GM21447 (cell line): ENCODE data around the gene PDXDC1.
"Not testable (repeated sequence)": the region's sequence is repeated elsewhere in the genome, so short reads cannot be mapped to it uniquely, and the experiment has no call there.

Experiments used
- ATAC-seq: cut with Tn5 transposase; IDR thresholded peaks from one replicate; pipeline ENCODE4 v1.9.1; 2021; ENCODE audit not compliant: unreplicated experiment

PDXDC1 gene

DNA sequence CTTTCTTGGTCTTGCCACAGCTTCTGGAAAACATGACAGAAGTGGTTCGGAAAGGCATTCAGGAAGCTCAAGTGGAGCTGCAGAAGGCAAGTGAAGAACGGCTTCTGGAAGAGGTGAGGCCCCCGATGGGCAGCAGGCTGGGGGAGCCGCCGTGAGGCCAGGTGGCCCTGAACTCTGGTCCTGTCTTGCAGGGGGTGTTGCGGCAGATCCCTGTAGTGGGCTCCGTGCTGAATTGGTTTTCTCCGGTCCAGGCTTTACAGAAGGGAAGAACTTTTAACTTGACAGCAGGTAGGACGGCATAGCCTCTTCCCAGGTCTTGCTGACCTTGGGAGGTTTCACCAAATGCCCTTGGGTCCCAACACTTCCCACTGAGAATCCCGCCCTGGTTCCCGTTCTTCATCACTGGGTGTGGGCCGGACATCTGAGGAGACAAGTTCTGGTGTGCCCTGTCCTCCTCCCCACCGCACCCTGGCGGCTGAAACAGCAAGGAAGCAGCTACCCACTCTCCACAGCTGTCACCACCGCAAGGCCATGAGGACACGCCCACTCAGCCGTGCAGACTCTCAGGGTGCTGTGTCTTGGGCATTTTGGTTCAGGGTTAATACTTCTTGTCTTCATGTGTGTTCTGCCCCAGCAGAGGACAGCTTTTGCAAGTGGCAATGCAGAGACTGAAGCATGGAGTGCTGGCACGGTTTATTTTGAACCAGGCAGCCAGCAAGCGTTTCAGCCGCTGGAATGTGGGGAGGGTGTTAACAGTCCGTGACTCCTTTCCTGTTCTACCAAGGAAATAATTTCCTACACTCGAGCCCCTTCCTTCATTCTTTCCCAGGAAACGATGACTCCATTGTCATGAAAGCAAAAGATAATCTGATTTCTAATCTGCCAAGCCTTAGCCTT lies 59.7 kb downstream of the PDXDC1 start:
- no peak for ATAC-seq

DNA sequence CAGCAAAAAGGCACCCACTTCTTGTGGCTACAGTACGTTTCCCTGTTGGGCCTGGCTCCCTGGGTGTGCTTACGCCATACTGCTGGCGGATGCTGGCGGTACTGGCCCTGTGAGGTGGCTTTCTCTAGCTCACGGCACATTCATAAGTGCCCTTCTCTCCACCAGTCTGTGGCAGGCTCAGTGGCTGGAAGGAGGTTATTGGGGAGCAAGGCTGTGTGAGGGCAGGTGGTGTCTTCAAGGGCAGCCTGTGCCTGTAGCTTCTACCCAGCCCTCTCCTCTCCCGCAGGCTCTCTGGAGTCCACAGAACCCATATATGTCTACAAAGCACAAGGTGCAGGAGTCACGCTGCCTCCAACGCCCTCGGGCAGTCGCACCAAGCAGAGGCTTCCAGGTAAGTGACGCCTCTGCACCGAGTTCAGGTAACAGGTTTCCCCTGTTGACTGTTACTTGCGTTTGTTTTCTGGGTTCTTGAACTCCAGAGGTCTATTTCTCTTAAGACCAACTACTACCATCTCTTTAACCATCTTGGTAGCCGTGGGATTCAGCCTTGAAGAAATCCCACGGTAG lies 60.4 kb downstream of the PDXDC1 start:
- ATAC-seq, result no peak

DNA sequence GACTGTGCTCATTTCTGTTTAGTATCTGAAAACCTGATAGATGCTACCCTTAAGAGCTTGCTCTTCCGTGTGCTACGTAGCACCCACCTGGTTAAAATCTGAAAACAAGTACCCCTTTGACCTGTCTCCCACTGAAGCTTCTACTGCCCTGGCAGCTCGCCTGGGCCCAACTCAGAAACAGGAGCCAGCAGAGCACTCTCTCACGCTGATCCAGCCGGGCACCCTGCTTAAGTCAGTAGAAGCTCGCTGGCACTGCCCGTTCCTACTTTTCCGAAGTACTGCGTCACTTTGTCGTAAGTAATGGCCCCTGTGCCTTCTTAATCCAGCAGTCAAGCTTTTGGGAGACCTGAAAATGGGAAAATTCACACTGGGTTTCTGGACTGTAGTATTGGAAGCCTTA lies 62.2 kb downstream of the PDXDC1 start:
- no peak for ATAC-seq

DNA sequence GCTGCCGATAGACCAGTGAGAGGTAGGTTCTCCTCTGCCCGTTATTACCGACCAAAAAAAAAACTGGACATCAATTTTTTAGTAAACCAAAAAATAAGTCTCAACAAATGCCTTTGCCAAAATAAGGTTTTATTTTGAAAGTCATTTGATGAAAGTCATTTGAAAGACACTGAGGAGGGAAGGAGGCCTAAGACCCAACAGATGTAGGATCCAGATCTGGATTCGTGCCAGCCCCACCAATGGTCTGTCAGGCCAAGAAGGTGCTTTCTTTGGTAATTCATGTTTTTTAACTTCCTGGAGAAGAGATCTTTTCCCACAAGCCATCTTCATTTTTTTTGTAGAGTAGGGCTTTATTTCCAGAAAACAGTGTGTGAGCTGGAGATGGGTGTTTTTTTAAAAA lies 62.9 kb downstream of the PDXDC1 start:
- no peak for ATAC-seq

DNA sequence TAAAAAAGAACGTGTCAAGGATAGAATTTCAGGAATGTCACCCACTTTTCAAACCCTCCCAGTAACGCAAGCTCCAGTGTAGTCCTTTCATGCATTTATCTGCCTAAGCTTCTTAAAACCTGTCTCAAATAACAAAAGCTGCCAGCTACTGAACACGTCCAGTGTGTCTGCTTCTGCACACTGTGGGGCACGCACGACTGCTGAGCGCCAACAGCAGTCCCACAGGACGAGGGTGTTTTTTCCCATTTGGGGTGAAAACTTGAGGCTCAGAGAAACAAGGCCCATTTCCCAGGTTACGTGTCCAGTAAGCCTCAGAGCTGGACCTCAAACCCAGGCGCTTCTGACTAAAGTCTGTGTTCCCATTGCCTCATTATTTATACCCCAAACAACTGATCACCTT lies 63.9 kb downstream of the PDXDC1 start:
- ATAC-seq, result no peak

DNA sequence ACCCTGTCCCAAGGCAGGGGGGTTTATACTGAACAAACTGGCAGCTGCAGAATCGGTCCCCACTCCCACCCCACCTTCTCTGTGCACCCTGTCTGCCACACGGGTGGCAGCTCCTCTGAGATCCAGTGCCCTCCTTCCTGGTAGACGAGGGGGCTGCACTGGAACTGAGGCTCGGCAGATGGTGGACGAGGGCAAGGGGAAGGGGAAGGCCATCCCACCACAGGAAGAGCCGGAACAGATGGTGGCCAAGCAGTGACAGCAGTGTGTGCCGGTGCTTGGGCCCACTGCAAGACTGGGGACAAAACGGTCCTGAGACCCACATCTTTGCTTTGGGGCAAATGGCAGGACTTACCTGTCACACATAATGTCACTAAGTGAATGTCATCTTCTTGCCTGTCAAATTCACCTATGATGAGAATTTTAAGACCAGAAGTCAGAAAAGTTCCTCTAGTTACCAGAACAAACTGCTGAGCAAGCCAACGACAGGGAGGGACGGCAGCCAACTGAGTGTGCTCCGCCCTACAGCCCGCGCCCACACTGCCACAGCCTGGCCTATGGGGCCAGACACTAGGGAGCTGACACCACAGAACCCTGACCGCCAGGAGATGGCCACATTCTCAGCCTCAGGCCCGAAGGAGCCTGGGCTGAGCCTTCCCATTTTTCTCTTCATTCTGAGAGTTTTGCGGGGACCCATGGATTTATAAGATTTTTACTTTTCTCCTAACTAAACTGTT lies 66.6 kb downstream of the PDXDC1 start:
- ATAC-seq, result no peak

DNA sequence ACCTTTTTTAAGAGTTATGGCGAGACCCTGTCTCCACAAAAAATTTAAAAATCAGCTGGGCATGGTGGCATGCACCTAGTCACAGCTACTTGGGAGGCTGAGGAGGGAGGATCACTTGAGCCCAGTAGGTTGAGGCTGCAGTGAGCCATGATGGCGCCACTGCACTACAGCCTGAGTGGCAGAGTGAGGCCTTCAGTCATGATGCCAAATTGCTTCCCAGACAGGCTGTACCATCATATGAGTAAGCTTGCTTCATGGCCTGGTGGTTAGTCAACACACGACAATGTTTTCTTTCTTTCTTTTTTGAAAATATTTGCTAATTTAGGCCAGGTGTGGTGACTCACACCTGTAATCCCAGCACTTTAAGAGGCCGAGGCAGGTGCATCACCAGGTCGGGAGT lies 68.5 kb downstream of the PDXDC1 start:
- ATAC-seq, result no peak

DNA sequence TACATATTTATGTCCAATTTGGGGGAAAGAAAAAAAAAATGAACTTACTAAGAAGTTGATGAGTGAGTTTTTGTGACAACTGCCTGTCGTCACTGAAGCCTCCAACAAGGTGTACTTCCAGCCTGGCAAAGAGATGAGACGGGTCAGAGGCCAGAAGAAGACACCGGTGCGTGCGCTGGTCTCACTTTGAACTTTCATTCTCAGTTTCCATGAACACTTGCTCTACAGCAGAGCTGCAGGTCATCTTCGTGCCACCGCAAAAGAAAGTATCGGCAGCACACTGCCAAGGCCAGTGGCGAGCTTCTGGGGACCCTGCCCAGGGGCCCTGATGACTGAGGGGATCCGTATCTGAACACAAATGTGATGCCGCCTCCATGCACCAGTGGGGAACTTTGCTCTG lies 69.5 kb downstream of the PDXDC1 start:
- no peak for ATAC-seq

DNA sequence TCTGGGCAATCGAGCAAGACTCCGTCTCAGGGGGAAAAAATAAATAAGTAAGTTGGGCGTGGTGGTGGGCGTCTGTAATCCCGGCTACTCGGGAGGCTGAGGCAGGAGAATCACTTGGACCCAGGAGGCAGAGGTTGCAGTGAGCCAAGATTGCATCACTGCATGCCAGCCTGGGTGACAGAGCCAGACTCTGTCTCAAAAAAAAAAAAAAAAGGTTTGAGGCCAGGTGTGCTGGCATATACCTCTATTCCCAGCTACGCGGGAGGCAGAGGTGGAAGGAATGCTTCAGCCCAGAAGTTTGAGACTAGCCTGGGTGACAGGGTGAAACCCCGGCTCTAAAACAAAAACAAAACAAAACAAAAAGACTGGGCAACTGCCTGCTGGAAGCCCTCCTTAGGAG lies 70.4 kb downstream of the PDXDC1 start:
- not testable (repeated sequence) for ATAC-seq

DNA sequence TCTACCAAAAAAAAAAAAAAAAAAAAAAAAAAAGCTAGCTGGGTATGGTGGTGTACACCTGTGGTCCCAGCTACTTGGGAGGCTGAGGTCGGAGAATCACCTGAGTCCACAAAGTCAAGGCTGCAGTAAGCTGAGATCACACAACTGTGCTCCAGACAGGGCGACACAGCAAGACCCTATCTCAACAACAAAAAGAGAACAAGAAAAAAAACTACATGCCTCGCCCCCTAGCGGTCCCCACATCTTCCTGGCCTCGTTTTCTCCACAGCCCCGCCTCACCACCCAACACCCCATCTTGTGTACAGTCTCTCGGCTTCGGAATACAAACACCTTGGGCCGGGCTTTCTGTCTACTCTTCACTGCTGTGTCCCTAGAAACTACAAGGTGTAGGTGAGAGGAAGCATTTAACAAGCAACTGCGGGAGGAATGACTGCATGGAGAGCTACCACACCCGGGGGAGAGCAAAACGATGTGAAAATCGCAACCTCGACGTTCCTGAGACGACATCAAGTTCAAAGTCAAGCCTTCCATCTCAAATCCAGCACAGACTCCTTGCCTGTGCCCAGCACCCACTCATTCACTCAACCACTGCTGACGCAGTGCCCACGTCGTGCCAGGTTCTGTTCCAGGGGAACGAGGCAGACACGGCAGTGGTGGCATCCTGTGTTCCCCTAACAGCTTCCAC lies 72.0 kb downstream of the PDXDC1 start:
- ATAC-seq, result no peak

DNA sequence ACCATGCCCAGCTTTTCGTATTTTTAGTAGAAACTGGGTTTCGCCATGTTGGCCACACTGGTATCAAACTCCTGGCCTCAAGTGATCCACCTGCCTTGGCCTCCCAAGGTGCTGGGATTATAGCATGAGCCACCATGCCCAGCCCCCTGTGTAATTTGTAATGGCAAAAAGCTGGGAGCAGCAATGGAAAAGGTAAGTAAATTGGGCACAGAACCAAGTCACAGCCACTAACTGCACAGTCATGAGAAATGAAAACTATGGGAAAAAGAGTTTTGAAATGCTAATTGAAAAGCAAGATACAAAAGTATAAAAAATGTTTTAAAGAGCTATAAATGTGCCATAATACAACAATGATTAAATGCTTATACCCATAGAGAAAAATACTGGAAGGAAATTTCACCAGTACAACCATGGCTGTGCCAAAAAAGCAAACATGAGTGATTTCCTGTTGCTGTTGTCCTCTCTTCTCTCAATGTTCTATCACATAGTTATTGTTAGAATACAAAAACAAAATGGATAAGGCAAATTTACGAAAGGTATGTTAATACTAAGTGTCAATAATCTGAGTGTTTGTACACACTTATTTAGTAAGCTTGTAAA lies 74.9 kb downstream of the PDXDC1 start:
- ATAC-seq, result no peak

DNA sequence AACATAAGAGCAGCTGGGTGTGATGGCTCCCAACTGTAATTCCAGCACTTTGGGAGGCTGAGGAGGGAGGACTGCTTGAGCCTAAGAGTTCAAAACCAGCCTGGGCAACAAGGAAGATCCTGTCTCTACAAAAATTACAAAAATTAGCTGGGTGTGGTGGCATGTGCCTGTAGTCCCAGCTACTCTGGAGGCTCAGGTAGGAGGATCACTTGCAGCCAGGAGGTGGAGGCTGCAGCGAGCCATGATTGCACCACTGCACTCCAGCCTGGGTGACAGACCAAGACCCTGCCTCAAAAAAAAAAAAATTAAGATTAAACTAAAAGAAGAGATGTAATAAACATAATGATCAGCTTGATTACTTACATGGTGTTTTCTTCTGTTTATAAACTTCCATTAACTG lies 75.6 kb downstream of the PDXDC1 start:
- not testable (repeated sequence) for ATAC-seq

DNA sequence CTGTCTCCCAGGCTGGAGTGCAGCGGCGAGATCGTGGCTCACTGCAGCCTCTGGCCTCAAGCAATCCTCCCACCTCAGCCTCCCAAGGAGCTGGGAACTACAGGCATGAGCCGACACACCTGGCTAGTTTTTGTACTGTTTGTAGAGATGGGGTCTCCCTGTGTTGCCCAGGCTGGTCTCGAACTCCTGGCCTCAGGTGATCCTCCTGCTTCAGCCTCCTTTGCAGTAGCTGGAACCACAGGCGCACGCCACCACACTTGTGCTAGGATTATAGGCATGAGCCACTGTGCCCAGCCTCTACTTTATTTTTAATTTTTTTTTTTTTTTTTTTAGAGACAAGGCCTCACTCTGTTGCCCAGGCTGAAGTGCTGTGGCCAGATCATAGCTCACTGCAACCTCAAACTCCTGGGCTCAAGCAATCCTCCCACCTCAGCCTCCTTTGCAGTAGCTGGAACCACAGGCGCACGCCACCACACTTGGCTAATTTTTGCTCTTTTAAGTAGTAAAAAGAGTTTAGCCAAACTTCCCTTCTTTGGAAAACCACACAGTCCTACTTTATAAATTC lies 76.6 kb downstream of the PDXDC1 start:
- no peak for ATAC-seq

DNA sequence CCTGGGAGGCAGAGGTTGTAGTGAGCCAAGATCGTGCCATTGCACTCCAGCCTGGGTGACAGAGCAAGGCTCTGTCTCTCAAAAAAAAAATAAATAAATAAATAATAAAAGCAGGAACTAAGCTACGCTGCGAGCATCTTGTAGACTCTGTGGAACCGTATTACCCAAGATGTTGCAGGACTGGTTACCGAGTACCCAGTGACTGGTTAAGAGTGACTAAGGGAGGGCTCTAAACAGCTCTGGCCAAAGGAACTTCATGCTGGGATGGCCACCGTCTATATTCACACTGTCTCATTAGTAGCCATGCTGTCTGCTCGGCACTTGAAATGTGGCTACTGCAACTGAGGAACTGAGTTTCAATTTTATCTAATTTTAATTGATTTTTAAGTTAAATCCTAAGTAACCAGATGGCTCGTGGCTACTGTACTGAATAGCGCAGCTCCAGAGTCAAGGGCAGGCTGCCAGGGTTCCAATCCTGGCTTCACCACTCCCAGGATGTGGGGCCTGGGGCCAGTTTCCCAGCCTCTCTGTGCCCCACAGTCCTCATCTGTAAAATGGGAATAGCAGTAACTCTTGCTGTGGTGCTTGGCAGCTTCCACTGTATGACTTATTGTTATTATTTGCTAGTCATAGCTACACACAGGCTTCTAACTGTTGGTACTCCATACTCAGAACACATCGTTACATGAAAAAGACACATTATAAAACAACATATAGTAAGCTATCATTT lies 78.1 kb downstream of the PDXDC1 start:
- ATAC-seq, result no peak

DNA sequence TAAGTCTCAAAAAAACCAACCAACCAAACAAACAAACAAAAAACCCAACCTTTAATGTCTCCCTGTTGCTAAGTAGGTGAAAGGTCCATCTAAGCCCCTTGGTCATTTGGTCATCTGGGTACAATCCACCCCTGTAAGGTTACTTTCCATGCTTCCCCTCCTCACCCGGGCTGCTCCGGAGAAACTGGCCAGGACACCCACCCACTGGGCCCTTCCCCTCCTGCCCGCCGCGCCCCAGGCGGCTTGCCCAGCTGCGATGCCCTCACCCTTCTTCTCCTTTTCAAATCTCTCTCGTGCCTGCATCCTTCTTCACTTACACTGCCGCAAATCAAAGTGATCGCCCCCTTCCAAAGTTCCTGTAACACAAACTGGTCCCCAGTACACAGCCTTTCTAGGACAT lies 79.1 kb downstream of the PDXDC1 start:
- ATAC-seq, result no peak

DNA sequence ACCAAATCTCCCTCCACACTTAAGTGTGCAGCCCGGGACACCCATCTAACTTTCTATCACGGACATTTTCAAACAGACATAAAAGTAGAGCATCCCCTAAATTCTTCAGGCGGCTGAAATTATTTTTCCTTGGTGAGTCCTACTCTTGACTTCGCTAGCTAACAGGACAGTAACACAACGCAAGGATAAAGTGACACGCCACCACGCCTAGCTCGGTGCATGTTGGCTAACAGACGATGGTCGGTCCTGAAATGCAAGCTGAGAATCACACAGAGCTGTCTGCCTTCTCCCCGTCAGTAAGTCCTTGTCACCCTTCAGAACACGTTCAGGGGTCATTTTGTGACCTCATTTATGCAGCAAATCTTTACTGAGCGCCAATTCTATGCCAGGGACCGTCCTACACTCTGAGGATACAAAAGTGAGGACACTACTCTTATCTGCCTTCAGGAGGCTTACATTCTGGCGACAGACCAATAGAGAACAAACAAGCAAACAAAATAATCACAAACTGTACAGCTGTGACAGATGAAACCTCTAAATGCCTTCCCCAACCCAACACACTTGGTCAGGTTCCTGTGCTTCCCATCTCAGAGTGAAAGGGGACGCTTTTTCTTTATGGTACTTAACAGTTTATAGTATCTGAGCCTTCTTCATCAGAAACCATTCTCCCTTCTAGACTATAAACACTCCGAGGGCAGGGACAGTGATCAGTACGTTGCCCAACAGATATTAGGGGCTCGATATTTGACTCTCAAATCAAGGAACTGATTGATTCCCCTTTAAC lies 79.7 kb downstream of the PDXDC1 start:
- no peak for ATAC-seq

DNA sequence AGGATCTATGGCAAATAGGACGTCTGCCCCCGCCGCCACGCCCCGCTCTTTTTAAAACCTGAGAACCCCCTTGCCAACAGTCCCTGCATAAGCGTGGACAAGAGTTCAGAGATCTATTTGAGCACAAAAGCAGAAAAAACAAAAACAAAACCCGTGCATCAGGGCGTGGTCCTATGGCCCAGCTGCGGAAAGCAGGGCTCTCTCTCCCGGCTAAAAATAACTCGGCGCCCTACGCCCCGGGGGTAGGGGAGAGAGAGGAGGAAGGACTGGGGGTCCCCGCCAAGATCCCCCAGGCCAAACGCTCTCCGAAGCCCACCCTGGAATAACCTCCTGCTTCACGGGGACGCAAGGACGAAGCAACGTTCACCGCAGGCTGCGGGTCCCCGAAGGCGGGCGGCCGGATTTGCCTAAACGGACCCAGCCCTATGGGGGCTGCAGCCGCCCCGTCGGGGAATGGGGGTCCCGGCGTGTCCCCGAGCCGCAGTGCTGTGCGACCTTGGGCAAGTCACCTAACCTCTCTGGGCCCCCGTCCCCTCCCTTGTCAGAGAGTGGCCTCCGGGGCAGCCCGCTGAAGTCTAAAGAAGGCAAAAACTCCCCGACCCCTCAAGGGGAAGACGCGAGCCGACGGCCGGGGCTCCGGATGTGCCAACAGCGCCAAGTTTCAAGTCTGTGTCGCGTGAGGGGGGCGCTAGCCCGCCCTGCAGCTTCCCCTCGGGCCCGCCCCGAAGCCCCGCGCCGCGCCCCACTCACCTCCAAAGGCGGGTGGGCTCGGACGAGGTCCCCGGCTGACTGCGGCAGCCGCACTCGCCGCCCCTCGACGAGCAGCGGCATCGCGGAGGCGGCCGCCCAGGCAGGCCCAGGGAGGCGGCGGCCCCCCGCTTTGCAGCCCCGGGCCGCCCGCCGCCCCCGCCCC lies 80.6 kb downstream of the PDXDC1 start:
- peak; percentile 39 for ATAC-seq
